GM18873 (cell line): Measurements from ENCODE around the gene CFAP46.
"Not testable (repeated sequence)": the region's sequence is repeated elsewhere in the genome, so short reads cannot be mapped to it uniquely, and the experiment has no call there.

Experiments
- ATAC-seq: cut with Tn5 transposase; IDR thresholded peaks from one replicate; pipeline ENCODE4 v1.9.1; 2021; ENCODE audit warnings: mild to moderate bottlenecking, moderate library complexity, moderate number of reproducible peaks; ENCODE audit not compliant: unreplicated experiment, low FRiP score

Gene CFAP46

GRCh38 chr10:132849546-132850031 is 92.8 kb downstream of the CFAP46 start:
- ATAC-seq: no peak

DNA sequence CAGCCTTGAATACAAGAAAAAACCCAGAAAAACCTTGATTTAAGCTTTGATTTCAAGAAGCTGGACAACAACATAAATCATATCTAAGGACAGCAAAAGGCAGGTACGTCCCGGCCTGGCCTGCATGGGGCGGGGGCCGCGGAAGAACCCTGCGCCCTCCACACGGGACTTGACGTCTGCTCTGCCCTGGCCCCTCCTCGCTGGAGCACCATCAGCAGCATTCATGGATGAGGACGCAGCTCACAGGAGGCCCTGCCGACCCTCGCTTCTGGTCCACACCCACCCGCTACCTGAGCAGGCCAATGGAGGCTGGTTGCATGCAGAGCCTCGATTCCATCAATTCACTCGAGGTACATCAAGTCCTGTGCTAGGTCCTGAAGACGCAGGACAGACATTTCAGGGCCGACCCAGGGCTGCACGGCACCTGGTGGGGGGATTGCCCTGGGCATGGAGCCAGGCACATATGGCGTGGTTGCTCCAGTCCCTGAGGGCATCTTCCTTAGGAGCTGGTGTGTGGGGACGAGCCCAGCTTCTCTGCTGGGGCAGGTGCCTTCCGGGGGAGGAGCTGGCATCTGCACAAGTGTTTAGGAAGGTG is 93.3 kb downstream of the CFAP46 start:
- ATAC-seq: no peak

GRCh38 chr10:132848291-132848701 is 94.1 kb downstream of the CFAP46 start:
- ATAC-seq: no peak

DNA sequence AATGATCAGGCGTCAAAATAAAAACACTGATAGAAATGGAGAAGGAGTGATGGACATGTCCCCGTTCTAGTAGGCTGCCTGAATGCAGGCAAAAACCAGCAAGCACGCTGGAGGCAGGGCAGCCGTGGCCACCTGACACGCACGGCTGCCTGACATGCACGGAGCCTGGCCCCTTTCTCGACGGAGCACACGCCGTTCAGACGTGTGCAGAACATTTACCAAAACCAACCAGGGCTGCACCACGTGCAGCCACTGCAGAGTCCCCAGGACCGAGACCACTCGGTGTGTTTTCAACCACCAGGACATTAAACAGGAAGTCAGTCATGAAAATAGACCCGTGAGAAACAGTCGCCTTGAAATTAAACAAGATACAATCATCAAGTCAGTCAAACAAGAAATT is 94.5 kb downstream of the CFAP46 start:
- no peak for ATAC-seq

GRCh38 chr10:132847416-132847777 is 95.0 kb downstream of the CFAP46 start:
- ATAC-seq: no peak

- ATAC-seq: no peak
These were observed 95.5 kb downstream of the CFAP46 start for GRCh38 chr10:132846631-132847415.

DNA sequence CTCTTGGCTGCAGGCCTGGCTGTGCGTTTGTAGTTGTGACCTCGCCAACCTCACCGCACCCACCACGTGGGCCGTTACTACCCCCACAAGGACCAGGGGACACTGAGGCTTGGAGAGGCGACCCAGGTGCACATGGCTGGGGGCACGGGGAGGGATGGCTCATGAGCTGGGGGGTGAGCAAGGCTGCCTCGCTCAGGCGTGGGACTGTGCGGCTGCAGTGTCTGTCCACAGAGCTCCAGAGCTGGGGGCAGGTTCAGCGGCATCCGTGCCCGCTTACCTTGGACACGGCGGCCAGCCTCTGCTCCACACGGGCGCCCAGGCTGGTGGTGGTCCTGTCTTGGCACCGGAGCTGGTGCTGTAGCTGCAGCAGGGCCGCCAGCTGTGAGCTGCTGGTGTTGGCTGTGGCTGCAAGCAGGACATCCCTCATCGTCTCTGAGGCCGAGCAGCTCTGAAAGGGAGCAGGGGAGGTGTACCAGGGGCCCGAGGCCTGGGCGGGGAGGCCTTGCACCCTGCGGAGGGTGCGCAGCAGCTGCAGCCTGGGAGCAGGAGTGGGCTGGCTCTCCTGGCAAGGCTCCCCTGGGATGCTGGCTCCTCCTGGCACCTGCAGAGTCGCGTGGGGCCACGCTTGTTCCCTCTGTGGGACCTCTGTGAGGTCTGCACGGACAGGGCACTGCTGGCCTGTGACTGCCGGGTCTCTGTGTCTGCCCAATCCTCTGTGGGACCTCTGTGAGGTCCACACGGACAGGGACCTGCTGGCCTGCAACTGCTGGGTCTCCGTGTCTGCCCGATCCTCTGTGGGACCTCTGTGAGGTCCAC is 96.4 kb downstream of the CFAP46 start:
- no peak for ATAC-seq

DNA sequence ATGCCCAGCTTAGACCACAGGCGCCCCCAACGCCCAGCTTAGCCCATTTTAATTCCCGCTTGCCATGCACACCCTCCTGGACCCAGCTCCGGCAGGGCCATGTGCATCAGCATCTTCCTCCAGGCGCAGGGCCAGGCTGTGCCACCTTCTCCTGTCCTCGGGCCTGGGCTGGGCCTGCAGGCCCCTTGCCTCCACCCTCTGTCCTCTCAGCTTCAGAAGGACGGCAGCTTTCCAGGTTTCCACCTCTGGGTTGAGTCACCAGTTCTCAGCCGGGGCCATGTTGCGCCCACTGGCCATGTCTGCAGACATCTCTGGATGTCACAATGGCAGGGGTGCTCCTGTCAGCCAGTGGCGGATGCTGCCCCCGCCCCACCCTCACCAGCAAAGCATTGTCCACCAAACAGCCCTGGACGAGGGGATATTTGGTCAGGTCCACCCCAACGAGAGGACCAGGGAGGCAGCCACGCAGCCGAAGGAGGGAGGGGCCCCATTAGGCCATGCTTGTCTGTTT is 97.3 kb downstream of the CFAP46 start:
- no peak for ATAC-seq

- no peak for ATAC-seq
These were observed 98.1 kb downstream of the CFAP46 start for GRCh38 chr10:132844069-132844809.

DNA sequence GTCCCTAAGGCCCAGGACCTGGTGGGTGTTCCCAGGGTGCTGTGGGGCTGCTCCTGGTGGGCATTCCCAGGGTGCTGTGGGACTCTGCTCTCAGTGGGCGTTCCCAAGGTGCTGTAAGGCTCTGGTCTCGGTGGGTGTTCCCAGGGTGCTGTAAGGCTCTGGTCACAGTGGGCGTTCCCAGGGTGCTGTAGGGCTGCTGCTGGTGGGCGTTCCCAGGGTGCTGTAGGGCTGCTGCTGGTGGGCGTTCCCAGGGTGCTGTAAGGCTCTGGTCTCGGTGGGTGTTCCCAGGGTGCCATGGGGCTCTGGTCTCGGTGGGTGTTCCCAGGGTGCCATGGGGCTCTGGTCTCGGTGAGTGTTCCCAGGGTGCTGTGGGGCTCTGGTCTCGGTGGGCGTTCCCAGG is 99.1 kb downstream of the CFAP46 start:
- not testable (repeated sequence) for ATAC-seq

GRCh38 chr10:132842397-132842796 is 100.0 kb downstream of the CFAP46 start:
- no peak for ATAC-seq

DNA sequence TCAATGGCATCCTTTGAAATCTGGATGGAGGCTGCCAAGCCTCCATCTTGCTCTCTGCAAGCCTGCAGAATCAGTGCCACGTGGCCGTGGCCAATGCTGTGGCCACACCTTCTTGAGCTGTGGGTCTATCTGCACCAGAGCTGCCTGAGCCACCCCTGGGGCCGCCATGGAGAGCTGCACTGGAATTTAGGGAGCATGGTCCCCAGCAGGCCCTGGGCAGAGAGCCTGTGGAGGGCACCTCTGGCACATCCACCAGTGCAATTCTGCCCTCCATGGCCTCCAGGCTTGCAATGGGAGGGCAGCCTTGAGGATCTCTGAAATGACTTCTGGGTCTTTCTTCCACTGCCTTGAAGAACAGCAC is 100.8 kb downstream of the CFAP46 start:
- ATAC-seq: no peak

DNA sequence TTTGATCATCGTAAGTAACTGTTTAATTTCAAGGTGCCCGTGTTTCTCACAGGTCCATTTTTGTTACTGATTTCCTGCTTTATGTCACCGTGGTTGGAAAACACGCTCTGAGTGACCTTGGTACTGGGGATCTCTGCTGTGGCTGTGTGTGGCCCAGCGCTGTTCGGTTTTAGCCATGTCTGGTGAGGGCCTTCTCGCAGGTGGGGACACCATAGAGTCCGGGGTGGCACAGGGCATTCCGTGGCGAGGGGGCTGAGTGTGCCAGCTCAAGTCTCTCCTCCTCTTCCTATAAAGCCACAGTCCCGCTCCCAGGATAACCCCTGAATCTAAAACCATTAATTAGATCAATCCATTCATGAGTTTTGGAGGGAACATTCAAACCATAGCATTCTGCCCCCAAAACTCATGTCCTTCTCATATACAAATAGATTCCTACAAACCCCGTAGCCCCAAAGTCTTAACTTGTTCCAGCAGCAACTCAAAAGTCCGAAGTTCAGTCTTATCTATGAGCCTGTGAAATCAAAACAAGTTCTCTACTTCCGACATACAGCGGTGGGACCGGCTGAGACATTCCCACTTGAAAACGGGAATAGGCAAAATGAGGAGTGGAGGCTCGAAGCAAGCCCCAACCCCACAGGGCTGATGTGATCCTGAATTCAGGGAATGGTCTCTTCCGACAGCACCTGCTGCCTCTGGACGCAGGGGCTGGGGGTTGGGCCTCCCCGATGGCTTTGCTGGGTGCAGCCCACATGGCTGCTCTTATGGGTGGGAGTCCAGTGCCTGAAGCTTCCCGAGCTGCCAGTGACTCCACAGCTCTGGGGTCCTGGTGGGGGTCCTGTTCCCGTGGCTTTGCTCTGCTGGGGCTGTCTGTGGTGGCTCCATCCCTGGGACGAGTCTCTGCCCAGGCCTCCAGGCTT is 101.4 kb downstream of the CFAP46 start:
- no peak for ATAC-seq

DNA sequence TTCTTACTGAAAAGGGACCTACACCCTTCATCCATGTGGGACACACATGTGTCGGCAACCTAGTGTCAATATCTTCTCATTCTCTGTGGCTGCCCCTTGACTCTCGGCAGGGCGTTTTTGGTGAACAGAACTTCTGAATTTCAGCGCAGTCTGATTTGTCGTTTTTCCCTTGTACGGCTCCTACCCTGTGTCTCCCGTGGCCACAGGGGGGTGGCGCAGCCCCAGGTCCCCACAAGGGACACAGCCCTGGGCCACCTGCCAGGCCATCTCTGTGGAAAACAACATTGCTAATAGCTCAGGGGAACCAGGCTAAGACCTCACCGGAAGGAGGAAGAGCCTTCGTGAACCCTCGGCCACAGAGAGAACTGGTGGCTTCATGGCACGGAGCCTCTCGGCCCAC is 103.3 kb downstream of the CFAP46 start:
- no peak for ATAC-seq

- no peak for ATAC-seq
These were observed 103.9 kb downstream of the CFAP46 start for GRCh38 chr10:132838346-132838970.

DNA sequence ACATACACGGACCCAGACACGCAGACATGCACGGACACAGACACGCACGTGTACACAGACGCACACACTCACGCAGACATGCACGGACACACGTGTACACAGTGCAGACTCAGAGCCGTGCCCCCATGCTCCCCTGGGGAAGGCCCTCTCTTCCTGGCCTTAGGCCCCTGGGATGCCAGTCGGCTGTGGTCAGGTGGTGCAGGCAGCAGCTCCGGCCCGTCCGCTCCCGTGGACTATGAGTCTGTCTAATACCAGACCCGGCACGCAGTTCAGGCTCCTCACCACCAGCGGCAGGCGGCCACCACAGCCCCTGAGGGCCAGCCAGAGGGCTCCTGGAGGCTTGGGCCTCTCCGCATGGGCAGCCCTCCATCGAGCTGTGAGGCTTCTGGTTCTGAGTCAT is 104.5 kb downstream of the CFAP46 start:
- ATAC-seq: no peak

GRCh38 chr10:132836832-132837540 is 105.4 kb downstream of the CFAP46 start:
- ATAC-seq: no peak

GRCh38 chr10:132836248-132836831 is 106.0 kb downstream of the CFAP46 start:
- no peak for ATAC-seq
